Heart right ventricle (tissue), 16 donors: ENCODE data around the gene DCTN5. TPM values are rescaled to one million over a fixed set of nuclear protein-coding genes. Genes with fewer than 3 reads are reported as not detected.

ENCODE experiments used
- ATAC-seq, 8 donors: fragments of 200-7000 bp; cut with Tn5 transposase; one replicate each; pipeline ENCODE4 v1.9.1; 2020; ENCODE audit warnings: mild to moderate bottlenecking in 8 of 8, moderate library complexity in 8 of 8, moderate number of reproducible peaks in 1 of 8
- DNase-seq, 2 donors: peaks; one replicate each; pipeline ENCODE4 v3.0.0-alpha.2; 2020
- H3K27ac ChIP-seq, 10 donors: fragments of 200-600 bp; sonication (generic) in 2 of 10; one replicate each; pipeline versions ENCODE4 v1.5.0 to v1.8.0; 2020 to 2022; ENCODE audit warnings: mild to moderate bottlenecking in 3 of 10
- H3K27me3 ChIP-seq, 7 donors: fragments of 200-600 bp; one replicate each; pipeline ENCODE4 v1.8.0; 2021 to 2022; ENCODE audit warnings: mild to moderate bottlenecking in 2 of 7
- H3K36me3 ChIP-seq, 9 donors: fragments of 200-600 bp; sonication (generic) in 1 of 9; one replicate each; pipeline versions ENCODE4 v1.5.0 to v1.8.0; 2020 to 2022; ENCODE audit warnings: mild to moderate bottlenecking in 2 of 9
- H3K4me1 ChIP-seq, 9 donors: fragments of 200-600 bp; sonication (generic) in 1 of 9; one replicate each; pipeline versions ENCODE4 v1.5.0 to v1.8.0; 2020 to 2022; ENCODE audit warnings: mild to moderate bottlenecking in 4 of 9
- H3K4me3 ChIP-seq, 10 donors: fragments of 200-600 bp; sonication (generic) in 2 of 10; one replicate each; pipeline versions ENCODE4 v1.5.0 to v1.8.0; 2020 to 2022; ENCODE audit warnings: mild to moderate bottlenecking in 7 of 10, moderate library complexity in 2 of 10
- H3K9me3 ChIP-seq, 11 donors: fragments of 200-600 bp in 10 of 11; sonication (generic) in 2 of 11; one replicate each; pipeline versions ENCODE4 v1.5.0 to v1.8.0; 2013 to 2022; ENCODE audit warnings: mild to moderate bottlenecking in 2 of 11, control low read depth in 1 of 11, moderate library complexity in 1 of 11
- CTCF ChIP-seq, 9 donors: fragments of 200-600 bp; sonication (generic) in 2 of 9; IDR thresholded peaks; one replicate each; pipeline versions ENCODE4 v1.5.0 to v1.8.0; 2021 to 2022; ENCODE audit warnings: antibody characterized with exemption in 9 of 9, mild to moderate bottlenecking in 5 of 9, moderate library complexity in 1 of 9
- WGBS, 2 donors: extraction: QIAGEN DNeasy Blood & Tissue Kit; methylation state at CpG; one replicate each; pipeline ENCODE4 v1.1.7; 2013; ENCODE audit warnings: inconsistent platforms in 1 of 2; 5-methylcytosine and 5-hydroxymethylcytosine counted together
- intact Hi-C, 10 donors: fragments of 100-400 bp; cut with DNase I; formaldehyde crosslinking; loops; one replicate each; pipeline versions ENCODE4 v1.11.1 to v1.14.2; 2022
- polyA plus RNA-seq, 2 donors: library from polyadenylated mRNA; stranded (reverse); fragments of 200-250 nt; gene quantifications; one replicate each; pipeline ENCODE4 v1.2.3, GENCODE V29; 2013
- total RNA-seq, 10 donors: library from RNA; stranded (reverse); fragmentation: NEBNext Ultra II Directional in 3 of 10; extraction: Animal tissue kit (Norgen Biotek cat#: 25700) in 3 of 10; gene quantifications; one replicate each; pipeline versions ENCODE4 v1.2.1 to v1.2.4, GENCODE V29; 2021 to 2023
- donor health status: Arrhythmogenic right ventricular cardiomyopathy.
- donor health status: ischemic (EF 13 %, LVEDD 7.1; RV severe dilation, severe dysfunction).
- donor health status: healthy with polysubstance abuse.
- donor health status: DM: no; HTN: yes; CAD: no.
- donor health status: DM: no; HTN: no; CAD: no.
- donor health status: ischemic (EF 25% LVEDD 6.9; RV normal size, moderate dysfunction).
- donor health status: ischemic (EF 25% LVEDD 5.7; RV mildly dilated, moderate dysfunction).
- donor health status: healthy.
- donor health status: DM: yes; HTN: yes; CAD: no.
- donor health status: Ischemic cardiomyopathy.
- donor health status: ischemic (EF 35%, LVEDD 5.7; RV mildly dilated, moderate dysfunction).
- donor health status: nonischemic (EF 11% LVEDD 7.7; RV severe dilation, severe dysfunction).
- donor health status: DM: yes; HTN: yes; CAD: no.
- donor health status: PGD.
- donor health status: ischemic (EF 29% LVEDD 5.4; RV normal size, mild dysfunction).
- donor health status: nonischemic (EF 23%, LVEDD 6.1; RV moderate dilation, normal function).

Gene DCTN5
- total and polyA plus RNA-seq, 12 donors: 5.9 to 50.4 (median 40.7) TPM

- DNase-seq: no peak
- H3K4me3 ChIP-seq: no peak overlapping the region
- no peak overlapping the region for H3K27ac ChIP-seq
- peaks cover 0 to 33% (median 7%) of the 10 kb centered on the region in 7 donors for H3K27me3 ChIP-seq
- H3K4me1 ChIP-seq: peaks cover 0 to 3% (median 0%) of the 10 kb centered on the region in 9 donors
- ATAC-seq: no peak
- intact Hi-C loops: no loop called here
- peaks cover 0 to 21% (median 5%) of the 10 kb centered on the region in 11 donors for H3K9me3 ChIP-seq
- no peaks in the 10 kb centered on the region for H3K36me3 ChIP-seq
- no peak for TF ChIP-seq CTCF (IDR thresholded peaks at IDR 0.05)
- 63 to 66% methylated on average over 3 of the region's 3 CpGs for WGBS, 2 donors
These were observed 83.5 kb downstream of the DCTN5 start for GRCh38 chr16:23724785-23725131.

GRCh38 chr16:23726710-23727109 lies 85.4 kb downstream of the DCTN5 start:
- intact Hi-C loops: no loop called here
- ATAC-seq: no peak
- WGBS, 2 donors: 72 to 83% methylated on average over 3 of the region's 3 CpGs

More at GRCh38 chr16:23726710-23727109, 85.4 kb downstream of the DCTN5 start:
- Histone ChIP-seq H3K36me3 (no peaks in the 10 kb centered on the region), H3K9me3 (peaks cover 0 to 20% (median 5%) of the 10 kb centered on the region in 11 donors), H3K4me1 (peaks cover 0 to 3% (median 0%) of the 10 kb centered on the region in 9 donors), H3K4me3 (no peak overlapping the region), H3K27me3 (peaks cover 0 to 34% (median 10%) of the 10 kb centered on the region in 7 donors), H3K27ac (no peak overlapping the region)
- no peak for DNase-seq
- TF ChIP-seq CTCF (IDR thresholded peaks at IDR 0.05): no peak

Other genes with a start within 250 kb of the DCTN5 start
- 10 to 100 TPM; 10.9 to 15.5 (median 12.9) TPM for gene COG7, start 188.3 kb upstream of the DCTN5 start, total RNA-seq
- gene COG7, start 188.3 kb upstream of the DCTN5 start, polyA plus RNA-seq: 10 to 100 TPM; 12.0 to 28.1 TPM
- 10 to 100 TPM; 32.6 to 52.9 (median 40.6) TPM for gene GGA2, start 131.0 kb upstream of the DCTN5 start, total RNA-seq
- gene GGA2, start 131.0 kb upstream of the DCTN5 start, polyA plus RNA-seq: 10 to 100 TPM; 12.2 to 21.7 TPM
- 10 to 100 TPM; 13.7 to 28.7 (median 21.6) TPM for gene EARS2, start 84.1 kb upstream of the DCTN5 start, total RNA-seq
- gene EARS2, start 84.1 kb upstream of the DCTN5 start, polyA plus RNA-seq: 10 to 100 TPM; 20.9 to 23.2 TPM
- 10 to 100 TPM; 40.1 to 77.3 (median 50.7) TPM for gene UBFD1, start 83.7 kb upstream of the DCTN5 start, total RNA-seq
- 10 to 100 TPM; 12.4 to 20.6 TPM for gene UBFD1, start 83.7 kb upstream of the DCTN5 start, polyA plus RNA-seq
- gene NDUFAB1, start 45.1 kb upstream of the DCTN5 start, total RNA-seq: 100 to 1,000 TPM; 338 to 592 (median 433) TPM
- gene NDUFAB1, start 45.1 kb upstream of the DCTN5 start, polyA plus RNA-seq: 100 to 1,000 TPM; 211 to 422 TPM
- gene PALB2, start 156 bp upstream of the DCTN5 start, total RNA-seq: 1 to 10 TPM; 2.5 to 6.1 (median 4.7) TPM
- 1 to 10 TPM; 3.4 to 8.6 TPM for gene PALB2, start 156 bp upstream of the DCTN5 start, polyA plus RNA-seq
- gene PLK1, start 37.4 kb downstream of the DCTN5 start, total RNA-seq: 1 to 10 TPM in 4 of 10 donors, under 1 TPM in 6; 0.32 to 6.0 (median 0.97) TPM
- gene PLK1, start 37.4 kb downstream of the DCTN5 start, polyA plus RNA-seq: 1 to 10 TPM in 1 of 2 donors, under 1 TPM in 1; 0.87 to 1.2 TPM
- under 1 TPM in 2 of 10 donors, not detected in 8; 0.32 to 0.34 TPM for gene ERN2, start 71.8 kb downstream of the DCTN5 start, total RNA-seq
- not detected for gene ERN2, start 71.8 kb downstream of the DCTN5 start, polyA plus RNA-seq
- gene CHP2, start 113.6 kb downstream of the DCTN5 start, total RNA-seq: not detected
- gene CHP2, start 113.6 kb downstream of the DCTN5 start, polyA plus RNA-seq: under 1 TPM in 1 of 2 donors, not detected in 1; 0.01 TPM
- gene PRKCB, start 194.5 kb downstream of the DCTN5 start, total RNA-seq: 1 to 10 TPM in 6 of 10 donors, under 1 TPM in 4; 0.55 to 8.8 (median 1.4) TPM
- gene PRKCB, start 194.5 kb downstream of the DCTN5 start, polyA plus RNA-seq: under 1 TPM; 0.30 to 0.37 TPM